ENCODE results near the gene FN1.

The FN1 gene

GRCh38 chr2:215382011-215382410, 53.9 kb downstream of the FN1 start:
- DNase-seq, result no peak

- no peak for DNase-seq
Measured at GRCh38 chr2:215380699-215381098, 55.2 kb downstream of the FN1 start.

GRCh38 chr2:215379948-215380347, 55.9 kb downstream of the FN1 start:
- DNase-seq, result no peak

GRCh38 chr2:215379039-215379438, 56.8 kb downstream of the FN1 start:
- DNase-seq, result no peak

GRCh38 chr2:215378045-215378444, 57.8 kb downstream of the FN1 start:
- no peak for DNase-seq

GRCh38 chr2:215377283-215377682, 58.6 kb downstream of the FN1 start:
- no peak for DNase-seq

GRCh38 chr2:215376103-215376780, 59.6 kb downstream of the FN1 start:
- DNase-seq, result no peak

GRCh38 chr2:215375467-215375830, 60.4 kb downstream of the FN1 start:
- DNase-seq, result no peak

GRCh38 chr2:215374642-215375466, 61.0 kb downstream of the FN1 start:
- no peak for DNase-seq

GRCh38 chr2:215374002-215374401, 61.9 kb downstream of the FN1 start:
- DNase-seq, result no peak

- DNase-seq, result no peak
Measured at GRCh38 chr2:215372968-215373649, 62.8 kb downstream of the FN1 start.

GRCh38 chr2:215371915-215372897, 63.7 kb downstream of the FN1 start:
- DNase-seq, result peak in 2 of 4 experiments; percentile 8 to 10

GRCh38 chr2:215370112-215370965, 65.5 kb downstream of the FN1 start:
- DNase-seq, result no peak

- DNase-seq, result no peak
Measured at GRCh38 chr2:215369181-215369760, 66.6 kb downstream of the FN1 start.

- DNase-seq, result no peak
Measured at GRCh38 chr2:215368493-215368809, 67.4 kb downstream of the FN1 start.

GRCh38 chr2:215367662-215368492, 68.0 kb downstream of the FN1 start:
- DNase-seq, result peak; percentile 19 to 67 (median 22)

- DNase-seq, result no peak
Measured at GRCh38 chr2:215366440-215367032, 69.3 kb downstream of the FN1 start.

- DNase-seq, result no peak
Measured at GRCh38 chr2:215365184-215365658, 70.6 kb downstream of the FN1 start.
